AG10803 (cell line): ENCODE results near the gene SCAF4.
"Not testable (repeated sequence)": the region's sequence is repeated elsewhere in the genome, so short reads cannot be mapped to it uniquely, and the experiment has no call there.

Experiments
- DNase-seq: peaks from one replicate; pipeline ENCODE4 v3.0.0; 2010; ENCODE audit warnings: low read depth
- H3K4me3 ChIP-seq: 2 replicates; pipeline ENCODE4 v1.5.1; 2011; ENCODE audit warnings: mild to moderate bottlenecking, low read length, control low read depth
- TF ChIP-seq, protein P1 (sequence below): conservative IDR thresholded peaks from 2 replicates; pipeline ENCODE4 v1.5.1; 2011; ENCODE audit warnings: mild to moderate bottlenecking, low read length, control low read depth, inconsistent platforms

SCAF4 gene

DNA sequence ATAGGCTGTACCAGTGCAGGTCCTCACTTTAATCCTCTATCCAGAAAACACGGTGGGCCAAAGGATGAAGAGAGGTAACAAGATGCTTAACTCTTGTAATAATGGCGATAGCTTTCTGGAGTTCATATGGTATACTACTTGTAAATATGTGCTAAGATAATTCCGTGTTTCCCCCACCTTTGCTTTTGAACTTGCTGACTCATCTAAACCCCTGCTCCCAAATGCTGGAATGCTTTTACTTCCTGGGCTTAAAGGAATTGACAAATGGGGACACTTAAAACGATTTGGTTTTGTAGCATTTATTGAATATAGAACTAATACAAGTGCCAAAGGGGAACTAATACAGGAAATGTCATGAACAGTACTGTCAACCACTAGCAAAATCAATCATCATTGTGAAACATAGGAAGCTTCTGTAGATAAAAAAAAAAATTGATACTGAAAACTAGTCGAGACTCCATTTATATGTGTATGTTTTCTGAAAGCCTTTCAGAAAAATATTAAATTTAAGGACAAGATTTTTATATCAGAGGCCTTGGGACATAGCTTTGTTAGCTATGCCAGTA, 65.4 kb downstream of the SCAF4 start:
- DNase-seq = no peak
- no peak overlapping the region for H3K4me3 ChIP-seq
- TF ChIP-seq, protein P1, sequence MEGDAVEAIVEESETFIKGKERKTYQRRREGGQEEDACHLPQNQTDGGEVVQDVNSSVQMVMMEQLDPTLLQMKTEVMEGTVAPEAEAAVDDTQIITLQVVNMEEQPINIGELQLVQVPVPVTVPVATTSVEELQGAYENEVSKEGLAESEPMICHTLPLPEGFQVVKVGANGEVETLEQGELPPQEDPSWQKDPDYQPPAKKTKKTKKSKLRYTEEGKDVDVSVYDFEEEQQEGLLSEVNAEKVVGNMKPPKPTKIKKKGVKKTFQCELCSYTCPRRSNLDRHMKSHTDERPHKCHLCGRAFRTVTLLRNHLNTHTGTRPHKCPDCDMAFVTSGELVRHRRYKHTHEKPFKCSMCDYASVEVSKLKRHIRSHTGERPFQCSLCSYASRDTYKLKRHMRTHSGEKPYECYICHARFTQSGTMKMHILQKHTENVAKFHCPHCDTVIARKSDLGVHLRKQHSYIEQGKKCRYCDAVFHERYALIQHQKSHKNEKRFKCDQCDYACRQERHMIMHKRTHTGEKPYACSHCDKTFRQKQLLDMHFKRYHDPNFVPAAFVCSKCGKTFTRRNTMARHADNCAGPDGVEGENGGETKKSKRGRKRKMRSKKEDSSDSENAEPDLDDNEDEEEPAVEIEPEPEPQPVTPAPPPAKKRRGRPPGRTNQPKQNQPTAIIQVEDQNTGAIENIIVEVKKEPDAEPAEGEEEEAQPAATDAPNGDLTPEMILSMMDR = no peak

DNA sequence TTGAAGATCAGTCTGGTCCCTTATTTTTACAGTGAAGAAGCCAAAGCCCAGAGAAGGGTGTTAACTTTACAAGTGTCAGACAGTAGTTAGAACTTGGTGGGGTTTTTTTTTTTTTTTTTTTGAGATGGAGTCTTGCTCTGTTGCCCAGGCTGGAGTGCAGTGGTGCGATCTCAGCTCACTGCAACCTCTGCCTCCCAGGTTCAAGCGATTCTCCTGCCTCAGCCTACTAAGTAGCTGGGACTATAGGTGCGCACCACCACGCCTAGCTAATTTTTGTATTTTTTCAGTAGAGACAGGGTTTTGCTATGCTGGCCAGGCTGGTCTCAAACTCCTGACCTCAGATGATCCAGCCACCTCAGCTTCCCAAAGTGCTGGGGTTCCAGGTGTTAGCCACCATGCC, 66.0 kb downstream of the SCAF4 start:
- not testable (repeated sequence) for DNase-seq, H3K4me3 ChIP-seq

DNA sequence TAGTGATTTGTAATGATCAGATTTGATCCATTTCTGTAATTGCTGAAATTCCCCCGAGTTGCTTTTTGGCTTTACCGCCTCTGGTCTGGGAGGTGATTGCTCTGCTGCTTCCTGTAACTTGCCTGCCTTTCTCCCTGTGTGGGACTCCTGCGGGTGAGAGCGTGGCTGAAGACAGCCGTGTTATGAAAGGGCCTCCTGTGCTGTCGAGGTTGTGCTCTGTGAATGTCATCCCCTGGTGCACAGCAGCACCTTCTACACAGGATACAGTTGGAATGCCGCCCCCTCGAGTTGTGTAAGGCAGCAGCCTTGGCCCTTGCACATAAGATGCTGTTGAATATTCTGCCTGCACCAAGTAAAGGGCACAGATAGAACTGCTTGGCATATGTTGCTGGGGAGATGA, 66.5 kb downstream of the SCAF4 start:
- TF ChIP-seq, protein P1 = no peak
- no peak overlapping the region for H3K4me3 ChIP-seq
- DNase-seq = no peak

DNA sequence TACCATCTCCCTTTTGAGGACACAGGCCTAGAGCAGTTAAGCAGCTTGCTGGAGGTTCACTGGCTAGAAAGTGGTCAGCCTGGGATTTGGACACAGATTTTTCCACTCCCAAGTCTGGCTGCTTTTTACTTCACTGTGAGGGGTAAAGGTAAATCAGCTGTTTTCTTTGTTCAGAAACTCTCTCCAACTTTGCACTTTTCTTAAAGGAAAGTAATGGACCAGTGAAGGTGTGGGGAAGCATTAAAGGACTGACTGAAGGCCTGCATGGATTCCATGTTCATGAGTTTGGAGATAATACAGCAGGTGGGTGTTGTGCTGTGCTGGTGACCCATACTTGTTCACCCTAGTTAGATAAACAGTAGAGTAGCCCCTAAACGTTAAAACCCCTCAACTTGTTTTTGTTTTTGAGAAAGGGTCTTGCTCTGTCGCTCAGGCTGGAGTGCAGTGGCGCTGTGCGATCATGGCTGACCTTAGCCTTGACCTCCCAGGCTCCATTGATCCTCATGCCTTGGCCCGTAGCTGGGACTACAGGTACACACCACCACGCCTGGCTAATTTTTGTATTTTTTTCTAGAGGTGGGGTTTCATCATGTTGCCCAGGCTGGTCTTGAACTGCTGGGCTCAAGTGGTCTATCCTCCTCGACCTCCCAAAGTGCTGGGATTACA, 68.2 kb downstream of the SCAF4 start:
- TF ChIP-seq, protein P1 = no peak
- DNase-seq = no peak
- H3K4me3 ChIP-seq = no peak overlapping the region

DNA sequence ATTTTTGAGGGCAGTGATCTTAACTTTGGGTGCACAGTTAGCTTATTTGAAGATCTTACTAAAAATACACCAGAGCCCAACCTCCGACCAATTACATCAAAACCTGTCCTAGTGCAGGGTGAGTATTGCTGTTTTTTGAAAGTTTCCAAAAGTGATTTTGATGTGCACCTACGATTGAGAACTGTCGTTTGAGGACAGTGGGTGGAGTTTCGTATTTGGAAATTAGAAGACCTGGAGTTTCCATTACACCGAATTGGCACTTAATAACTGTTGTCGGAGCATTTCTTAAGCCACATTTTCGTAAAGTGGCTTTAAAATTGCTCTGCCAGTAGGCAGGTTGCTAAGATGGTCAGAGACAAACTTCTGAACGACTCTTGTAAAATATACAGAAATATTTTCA, 71.3 kb downstream of the SCAF4 start:
- DNase-seq = no peak
- peak overlapping the region; percentile 99 for H3K4me3 ChIP-seq
- TF ChIP-seq, protein P1 = no peak

DNA sequence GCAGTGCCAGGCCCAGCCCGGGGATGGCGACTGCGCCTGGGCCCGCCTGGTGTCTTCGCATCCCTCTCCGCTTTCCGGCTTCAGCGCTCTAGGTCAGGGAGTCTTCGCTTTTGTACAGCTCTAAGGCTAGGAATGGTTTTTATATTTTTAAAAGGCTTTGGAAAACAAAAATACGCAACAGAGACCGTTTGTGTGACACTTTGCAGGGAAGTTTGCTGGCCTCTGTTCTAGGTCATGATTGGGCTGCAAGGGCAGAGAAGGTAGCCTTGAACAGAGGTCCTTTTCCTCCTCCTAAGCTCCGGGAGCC, 71.7 kb downstream of the SCAF4 start:
- TF ChIP-seq, protein P1 = no peak
- peak overlapping the region; percentile 99 for H3K4me3 ChIP-seq
- DNase-seq = peak; percentile 13

DNA sequence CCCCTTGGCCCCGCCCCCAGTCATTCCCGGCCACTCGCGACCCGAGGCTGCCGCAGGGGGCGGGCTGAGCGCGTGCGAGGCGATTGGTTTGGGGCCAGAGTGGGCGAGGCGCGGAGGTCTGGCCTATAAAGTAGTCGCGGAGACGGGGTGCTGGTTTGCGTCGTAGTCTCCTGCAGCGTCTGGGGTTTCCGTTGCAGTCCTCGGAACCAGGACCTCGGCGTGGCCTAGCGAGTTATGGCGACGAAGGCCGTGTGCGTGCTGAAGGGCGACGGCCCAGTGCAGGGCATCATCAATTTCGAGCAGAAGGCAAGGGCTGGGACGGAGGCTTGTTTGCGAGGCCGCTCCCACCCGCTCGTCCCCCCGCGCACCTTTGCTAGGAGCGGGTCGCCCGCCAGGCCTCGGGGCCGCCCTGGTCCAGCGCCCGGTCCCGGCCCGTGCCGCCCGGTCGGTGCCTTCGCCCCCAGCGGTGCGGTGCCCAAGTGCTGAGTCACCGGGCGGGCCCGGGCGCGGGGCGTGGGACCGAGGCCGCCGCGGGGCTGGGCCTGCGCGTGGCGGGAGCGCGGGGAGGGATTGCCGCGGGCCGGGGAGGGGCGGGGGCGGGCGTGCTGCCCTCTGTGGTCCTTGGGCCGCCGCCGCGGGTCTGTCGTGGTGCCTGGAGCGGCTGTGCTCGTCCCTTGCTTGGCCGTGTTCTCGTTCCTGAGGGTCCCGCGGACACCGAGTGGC, 72.2 kb downstream of the SCAF4 start, which contains the start of gene SOD1:
Gene SOD1, plus strand, starts transcription at position 158 of the 723 bp plus-strand sequence. Its CDS starts 77 bp downstream, at position 235.
- TF ChIP-seq, protein P1 = no peak
- H3K4me3 ChIP-seq = peak within 1 kb of the TSS; percentile 99
- DNase-seq = peak; percentile 91
